Measurements from ENCODE around the gene DDX39B.
"Not testable (repeated sequence)": the region's sequence is repeated elsewhere in the genome, so short reads cannot be mapped to it uniquely, and the experiment has no call there.

DDX39B gene

DNA sequence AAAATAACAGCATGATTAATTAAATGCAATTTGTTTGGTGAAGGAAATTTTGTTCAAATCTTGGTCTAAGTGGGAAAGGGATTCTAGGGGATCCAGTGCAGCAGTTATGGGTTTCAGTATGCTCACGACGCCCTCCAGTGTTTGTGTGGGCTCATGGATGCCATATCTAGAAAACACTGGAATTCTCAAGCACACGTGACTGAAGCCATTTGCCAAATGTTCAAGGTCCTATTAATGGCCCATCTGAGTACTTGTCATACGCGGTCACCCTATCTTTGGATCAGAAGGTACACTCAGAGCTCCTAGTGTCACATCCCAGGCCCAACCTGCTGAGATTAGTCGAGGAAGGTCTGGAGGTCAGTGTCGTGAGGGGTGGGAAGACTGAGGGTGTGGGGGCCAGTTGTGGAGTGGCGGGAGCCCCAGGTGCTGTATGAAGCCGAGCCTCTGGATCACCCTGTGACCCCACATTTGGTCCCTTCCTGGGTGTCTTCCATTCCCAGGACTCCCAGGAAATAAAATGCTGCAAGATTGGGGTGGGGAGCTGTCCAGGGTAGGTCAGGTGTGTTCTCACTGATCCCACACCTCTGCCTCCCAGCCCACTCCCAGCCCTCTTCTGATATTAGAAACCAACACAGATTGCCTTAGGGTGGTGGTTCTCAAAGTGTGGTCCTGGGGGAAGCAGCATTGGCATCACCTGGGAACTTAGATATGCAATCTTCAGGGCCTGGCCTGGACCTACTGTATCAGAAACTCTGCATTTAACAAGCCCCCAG is 55.6 kb downstream of the DDX39B start:
- not testable (repeated sequence) for DNase-seq (ENCODE audit: low read depth)

GRCh38 chr6:31485055-31485454 is 56.7 kb downstream of the DDX39B start:
- DNase-seq (ENCODE audit: low read depth), result peak; percentile 30

GRCh38 chr6:31483392-31483791 is 58.4 kb downstream of the DDX39B start:
- no peak for DNase-seq (ENCODE audit: low read depth)

DNA sequence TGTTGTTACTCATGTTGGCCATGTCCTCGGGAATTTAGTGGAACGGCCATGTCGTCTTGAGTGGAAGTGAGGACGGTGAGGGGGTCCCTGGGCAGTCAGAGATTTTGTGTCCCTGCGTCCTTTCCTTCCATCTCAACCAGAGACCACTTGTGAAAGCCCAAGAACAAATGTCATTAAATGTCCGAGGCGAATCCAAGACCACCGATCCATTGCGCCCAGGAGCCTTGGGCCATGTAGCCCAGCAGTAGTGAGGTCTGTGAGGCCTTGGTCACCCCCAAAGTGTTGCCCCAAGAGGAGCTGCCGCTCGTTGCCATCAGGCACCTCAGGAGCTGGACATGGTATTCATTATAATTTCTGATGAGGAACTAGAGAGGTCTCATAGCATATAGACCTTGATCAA is 61.2 kb downstream of the DDX39B start:
- DNase-seq (ENCODE audit: low read depth), result no peak
